SU-DHL-6 (cell line): Measurements from ENCODE around the gene HS6ST3.

Experiments
- EZH2phosphoT487 ChIP-seq: fragments of 200-600 bp; sonication (generic), shearing (Covaris generic); conservative IDR thresholded peaks from 2 replicates; pipeline ENCODE4 v1.6.1; 2018; ENCODE audit warnings: mild to moderate bottlenecking, antibody characterized with exemption, low read length, moderate library complexity, mixed read lengths
- TF ChIP-seq, protein P1 (sequence below): fragments of 200-600 bp; sonication (generic); IDR thresholded peaks from one replicate; pipeline ENCODE4 v1.5.1; 2017; ENCODE audit warnings: antibody characterized with exemption, mild to moderate bottlenecking, low read length, moderate library complexity; ENCODE audit not compliant: insufficient read depth, poor library complexity, severe bottlenecking

DNA sequence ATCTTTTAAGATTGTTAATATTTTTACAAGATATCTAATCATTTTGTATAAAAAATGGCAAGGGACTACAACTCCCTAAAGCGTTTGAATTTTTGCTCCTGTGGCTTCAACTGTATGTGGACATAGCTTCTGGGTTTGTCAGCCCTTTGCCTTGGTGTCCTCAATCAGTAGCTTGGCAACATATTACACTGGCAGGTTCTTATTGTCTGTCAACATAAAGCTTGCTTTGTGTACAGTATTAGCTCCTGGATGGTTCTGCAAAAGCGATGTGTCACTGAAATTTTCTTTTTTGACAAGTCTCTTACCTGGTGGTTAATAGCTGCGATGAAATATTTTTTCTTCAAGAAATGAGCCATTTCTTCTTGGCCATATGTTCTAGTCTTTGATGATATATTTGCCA lies 190.0 kb downstream of the HS6ST3 start:
- no peak for TF ChIP-seq EZH2phosphoT487
- TF ChIP-seq, protein P1, sequence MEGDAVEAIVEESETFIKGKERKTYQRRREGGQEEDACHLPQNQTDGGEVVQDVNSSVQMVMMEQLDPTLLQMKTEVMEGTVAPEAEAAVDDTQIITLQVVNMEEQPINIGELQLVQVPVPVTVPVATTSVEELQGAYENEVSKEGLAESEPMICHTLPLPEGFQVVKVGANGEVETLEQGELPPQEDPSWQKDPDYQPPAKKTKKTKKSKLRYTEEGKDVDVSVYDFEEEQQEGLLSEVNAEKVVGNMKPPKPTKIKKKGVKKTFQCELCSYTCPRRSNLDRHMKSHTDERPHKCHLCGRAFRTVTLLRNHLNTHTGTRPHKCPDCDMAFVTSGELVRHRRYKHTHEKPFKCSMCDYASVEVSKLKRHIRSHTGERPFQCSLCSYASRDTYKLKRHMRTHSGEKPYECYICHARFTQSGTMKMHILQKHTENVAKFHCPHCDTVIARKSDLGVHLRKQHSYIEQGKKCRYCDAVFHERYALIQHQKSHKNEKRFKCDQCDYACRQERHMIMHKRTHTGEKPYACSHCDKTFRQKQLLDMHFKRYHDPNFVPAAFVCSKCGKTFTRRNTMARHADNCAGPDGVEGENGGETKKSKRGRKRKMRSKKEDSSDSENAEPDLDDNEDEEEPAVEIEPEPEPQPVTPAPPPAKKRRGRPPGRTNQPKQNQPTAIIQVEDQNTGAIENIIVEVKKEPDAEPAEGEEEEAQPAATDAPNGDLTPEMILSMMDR, result no peak
